Fibroblast of lung (primary cell): ENCODE results near the gene ADCYAP1R1.

Experiments used
- EZH2 ChIP-seq: IDR thresholded peaks from 2 replicates; pipeline ENCODE4 v1.5.1; 2012; ENCODE audit warnings: low read length, control low read depth, mild to moderate bottlenecking; ENCODE audit errors: missing control alignments
- TF ChIP-seq, protein P1 (sequence below), 2 donors: IDR thresholded peaks in 1 of 2; conservative IDR thresholded peaks in 1 of 2; 1 replicate in 1 of 2; 2 replicates in 1 of 2; pipeline ENCODE4 v1.5.1; 2011 to 2012; ENCODE audit warnings: low read length in 2 of 2, control low read depth in 1 of 2, inconsistent platforms in 1 of 2, low read depth in 1 of 2, mild to moderate bottlenecking in 1 of 2

DNA sequence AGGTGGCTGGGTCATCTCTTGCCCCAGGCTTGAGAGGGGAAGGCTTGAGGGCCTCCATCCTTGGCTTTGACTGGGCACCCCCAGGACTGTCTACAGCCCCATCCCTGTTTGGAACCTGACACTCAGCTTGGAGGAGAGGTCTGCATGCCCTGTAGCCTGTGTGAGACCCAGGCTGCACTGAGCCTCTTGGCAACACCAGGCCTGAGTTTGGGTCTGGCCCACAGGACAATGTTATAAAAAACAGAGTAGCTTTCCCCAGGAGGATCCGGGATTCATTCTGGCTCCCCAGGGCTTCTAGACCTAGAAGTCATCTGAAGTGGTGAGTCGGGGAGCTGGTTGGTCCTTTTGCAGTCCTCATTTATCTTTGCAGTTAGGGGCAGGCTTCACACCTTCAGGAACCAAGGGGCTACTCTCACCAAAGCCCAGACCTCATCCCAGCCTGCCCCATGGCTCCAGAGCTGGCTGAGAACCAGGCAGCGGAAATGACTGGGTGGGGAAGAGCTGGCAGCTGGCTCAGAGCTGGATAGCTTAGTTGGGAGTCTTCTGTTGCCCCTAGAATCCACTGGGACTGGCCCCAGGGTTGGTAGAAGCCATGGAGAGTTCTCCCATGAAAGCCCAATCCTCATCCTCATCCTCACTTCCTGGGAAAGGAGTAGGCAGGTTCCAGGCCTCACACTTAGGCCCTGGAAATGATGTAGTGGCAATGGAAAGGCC is 68.8 kb downstream of the ADCYAP1R1 start:
- TF ChIP-seq, protein P1, sequence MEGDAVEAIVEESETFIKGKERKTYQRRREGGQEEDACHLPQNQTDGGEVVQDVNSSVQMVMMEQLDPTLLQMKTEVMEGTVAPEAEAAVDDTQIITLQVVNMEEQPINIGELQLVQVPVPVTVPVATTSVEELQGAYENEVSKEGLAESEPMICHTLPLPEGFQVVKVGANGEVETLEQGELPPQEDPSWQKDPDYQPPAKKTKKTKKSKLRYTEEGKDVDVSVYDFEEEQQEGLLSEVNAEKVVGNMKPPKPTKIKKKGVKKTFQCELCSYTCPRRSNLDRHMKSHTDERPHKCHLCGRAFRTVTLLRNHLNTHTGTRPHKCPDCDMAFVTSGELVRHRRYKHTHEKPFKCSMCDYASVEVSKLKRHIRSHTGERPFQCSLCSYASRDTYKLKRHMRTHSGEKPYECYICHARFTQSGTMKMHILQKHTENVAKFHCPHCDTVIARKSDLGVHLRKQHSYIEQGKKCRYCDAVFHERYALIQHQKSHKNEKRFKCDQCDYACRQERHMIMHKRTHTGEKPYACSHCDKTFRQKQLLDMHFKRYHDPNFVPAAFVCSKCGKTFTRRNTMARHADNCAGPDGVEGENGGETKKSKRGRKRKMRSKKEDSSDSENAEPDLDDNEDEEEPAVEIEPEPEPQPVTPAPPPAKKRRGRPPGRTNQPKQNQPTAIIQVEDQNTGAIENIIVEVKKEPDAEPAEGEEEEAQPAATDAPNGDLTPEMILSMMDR (conservative IDR thresholded peaks at IDR 0.05 in 1 of 2, IDR thresholded peaks at IDR 0.05 in 1 of 2; ENCODE audit: low read depth in 1 of 2, low read length in 2 of 2) = no peak
- no peak for TF ChIP-seq EZH2
